GM12873 (cell line): Measurements from ENCODE around the gene SECISBP2L.

Experiments
- TF ChIP-seq, protein P1 (sequence below): IDR thresholded peaks from 2 replicates; pipeline ENCODE4 v1.5.1; 2012; ENCODE audit warnings: low read depth, mild to moderate bottlenecking, moderate library complexity, low read length, control low read depth; ENCODE audit not compliant: insufficient read depth; ENCODE audit errors: missing control alignments

Gene SECISBP2L

DNA sequence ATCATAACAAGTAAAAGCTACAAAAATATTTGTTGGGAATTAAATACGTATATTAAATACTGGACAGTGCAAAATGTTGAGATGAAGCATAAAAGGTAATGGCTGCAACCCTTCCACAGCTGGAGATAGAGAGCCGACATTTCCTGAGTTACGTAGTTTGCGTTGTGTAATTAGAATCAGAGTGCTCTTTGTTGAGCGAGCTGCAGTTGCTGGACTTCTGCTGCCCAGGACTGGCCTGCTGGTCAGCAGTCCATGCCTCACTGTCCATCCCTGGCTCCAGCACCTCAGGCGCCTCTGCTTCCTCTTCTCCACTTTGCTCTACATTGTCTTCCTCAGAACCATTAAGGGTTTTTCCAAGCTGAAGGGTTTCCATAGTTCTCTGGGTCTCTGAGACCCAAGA is 54.1 kb downstream of the SECISBP2L start:
- TF ChIP-seq, protein P1, sequence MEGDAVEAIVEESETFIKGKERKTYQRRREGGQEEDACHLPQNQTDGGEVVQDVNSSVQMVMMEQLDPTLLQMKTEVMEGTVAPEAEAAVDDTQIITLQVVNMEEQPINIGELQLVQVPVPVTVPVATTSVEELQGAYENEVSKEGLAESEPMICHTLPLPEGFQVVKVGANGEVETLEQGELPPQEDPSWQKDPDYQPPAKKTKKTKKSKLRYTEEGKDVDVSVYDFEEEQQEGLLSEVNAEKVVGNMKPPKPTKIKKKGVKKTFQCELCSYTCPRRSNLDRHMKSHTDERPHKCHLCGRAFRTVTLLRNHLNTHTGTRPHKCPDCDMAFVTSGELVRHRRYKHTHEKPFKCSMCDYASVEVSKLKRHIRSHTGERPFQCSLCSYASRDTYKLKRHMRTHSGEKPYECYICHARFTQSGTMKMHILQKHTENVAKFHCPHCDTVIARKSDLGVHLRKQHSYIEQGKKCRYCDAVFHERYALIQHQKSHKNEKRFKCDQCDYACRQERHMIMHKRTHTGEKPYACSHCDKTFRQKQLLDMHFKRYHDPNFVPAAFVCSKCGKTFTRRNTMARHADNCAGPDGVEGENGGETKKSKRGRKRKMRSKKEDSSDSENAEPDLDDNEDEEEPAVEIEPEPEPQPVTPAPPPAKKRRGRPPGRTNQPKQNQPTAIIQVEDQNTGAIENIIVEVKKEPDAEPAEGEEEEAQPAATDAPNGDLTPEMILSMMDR = no peak

DNA sequence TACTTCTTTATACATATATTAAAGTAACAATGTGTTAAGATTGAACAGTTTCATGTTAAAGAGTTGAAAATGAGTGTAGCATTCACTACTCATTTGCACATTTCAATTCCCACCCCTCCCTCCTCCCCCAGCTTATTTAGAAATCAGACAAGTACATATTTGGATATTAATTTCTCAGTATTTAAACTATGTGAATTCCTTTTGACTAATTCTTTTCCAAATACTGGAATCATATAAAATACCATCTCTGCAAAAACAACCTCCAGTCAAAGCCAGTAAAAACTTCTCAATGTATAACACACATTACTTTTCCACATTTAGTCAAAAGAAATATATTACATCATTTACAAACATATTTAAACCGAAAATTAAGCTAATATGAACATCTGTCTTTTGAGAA is 57.1 kb downstream of the SECISBP2L start:
- TF ChIP-seq, protein P1 = no peak

DNA sequence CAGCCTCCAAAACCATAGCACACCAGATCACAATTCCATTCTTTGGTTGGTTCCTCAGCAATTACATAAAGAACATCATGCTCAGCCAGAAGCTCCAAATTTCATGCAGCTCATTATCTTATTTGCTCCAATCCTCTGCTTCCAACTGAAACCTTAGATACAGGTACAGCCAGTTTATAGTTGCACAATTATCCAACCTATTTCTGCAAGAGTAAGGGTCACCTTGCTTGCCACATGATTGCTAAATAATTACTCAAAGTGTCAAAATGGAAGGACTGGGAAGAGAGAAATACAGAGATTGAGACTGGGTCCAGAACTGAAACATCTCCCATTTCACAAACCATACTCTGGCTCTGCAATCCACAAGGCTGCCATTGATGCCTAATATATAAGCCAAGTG is 59.1 kb downstream of the SECISBP2L start:
- TF ChIP-seq, protein P1 = no peak

DNA sequence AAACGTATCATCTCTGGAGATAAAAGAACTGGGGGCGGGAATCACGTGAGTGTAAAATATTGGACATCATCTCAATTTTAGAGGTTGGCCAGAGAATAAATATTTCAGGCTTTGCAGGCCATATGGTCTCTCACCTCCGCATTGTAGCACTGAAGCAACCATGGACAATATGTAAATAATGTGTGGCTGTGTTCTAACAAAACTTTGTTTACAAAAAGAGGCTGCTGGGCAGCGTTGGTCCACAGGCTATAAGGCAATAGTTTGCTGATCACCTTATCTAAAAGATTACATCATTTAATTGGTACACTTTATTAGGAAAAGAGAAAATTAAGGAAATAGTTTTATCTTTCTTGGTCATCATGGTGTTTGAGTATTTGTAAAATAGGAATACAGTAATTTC is 60.0 kb downstream of the SECISBP2L start:
- TF ChIP-seq, protein P1 = no peak

DNA sequence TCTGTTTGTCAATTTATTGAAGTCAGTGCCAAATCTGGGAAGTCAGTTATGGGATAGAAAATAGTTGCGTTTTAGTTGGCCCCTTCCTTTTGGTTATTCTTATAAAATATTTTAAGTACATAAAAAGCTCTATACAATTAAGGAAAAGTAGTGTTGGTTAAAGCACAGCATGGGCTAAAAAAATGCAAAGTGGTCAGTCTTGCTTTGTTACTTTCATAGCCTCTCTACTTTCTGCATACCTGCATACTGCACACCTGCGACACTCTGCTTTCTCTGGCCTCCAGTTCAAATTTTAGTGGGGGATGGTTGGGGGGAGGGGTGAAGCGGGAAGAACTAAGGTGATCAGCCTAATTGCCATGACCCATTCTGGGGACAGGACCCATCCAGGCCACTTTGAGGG is 60.7 kb downstream of the SECISBP2L start:
- TF ChIP-seq, protein P1 = no peak

DNA sequence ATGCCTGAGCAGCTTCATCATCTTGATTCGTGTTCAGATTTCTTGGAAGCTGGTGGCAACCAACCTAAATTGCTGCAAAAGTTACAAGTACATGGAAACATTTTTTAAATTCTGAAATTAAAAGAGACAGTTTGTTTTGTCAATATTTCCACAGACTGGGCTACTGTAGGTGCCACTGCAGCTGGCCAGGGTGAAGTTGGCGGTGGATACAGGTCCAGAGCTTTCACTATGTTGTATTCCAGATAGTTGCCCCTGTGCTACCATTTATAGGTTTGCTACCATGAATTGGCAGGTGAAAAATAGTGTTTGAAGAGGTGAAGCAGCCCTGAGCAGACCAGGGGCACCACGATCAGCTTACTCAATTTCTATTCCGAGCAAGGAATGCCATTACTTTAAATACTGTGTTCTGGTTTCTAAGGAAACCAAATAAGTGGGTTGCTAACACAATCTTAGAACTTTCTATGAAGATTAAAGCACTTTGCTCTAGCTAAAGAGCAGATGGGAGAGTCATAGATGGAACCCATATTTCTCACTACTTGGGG is 61.4 kb downstream of the SECISBP2L start:
- TF ChIP-seq, protein P1 = no peak

DNA sequence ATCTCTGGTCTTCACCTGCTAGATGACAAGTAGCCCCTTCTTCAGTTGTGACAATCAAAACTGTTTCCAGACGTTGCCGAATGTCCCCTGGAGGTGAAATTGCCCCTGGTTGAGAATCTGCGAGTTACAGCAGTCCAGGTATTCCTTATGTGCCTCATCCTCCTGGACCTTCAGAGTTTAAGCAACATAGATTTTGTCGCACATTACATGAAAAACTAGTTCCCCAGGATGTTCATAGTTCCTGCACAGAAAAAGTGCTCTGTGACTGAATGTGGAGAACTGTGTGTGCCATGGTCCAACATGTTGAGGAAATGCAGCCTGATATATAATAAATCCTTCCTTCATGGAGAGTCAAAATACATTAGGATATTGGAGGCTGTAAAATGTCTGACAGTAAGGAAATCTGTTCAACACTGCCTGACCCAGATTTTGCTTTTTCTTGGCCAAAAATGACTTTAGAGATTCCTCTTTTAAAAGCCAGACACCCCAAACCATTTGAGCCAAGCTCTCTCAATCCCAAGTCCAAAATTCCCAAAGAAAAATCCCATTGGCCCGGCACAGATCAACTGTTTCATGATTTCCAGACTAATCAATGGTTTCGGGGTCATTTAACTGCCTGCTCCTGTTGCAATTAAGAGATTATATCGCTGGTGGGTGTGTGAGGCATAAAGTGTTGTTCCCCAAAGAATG is 62.1 kb downstream of the SECISBP2L start:
- TF ChIP-seq, protein P1 = no peak
